Right kidney (tissue), 1 donor: ENCODE results near the gene OTOG.

Experiments used
- DNase-seq: peaks from one replicate; pipeline ENCODE4 v3.0.0-alpha.2; 2016

Gene OTOG

GRCh38 chr11:17650127-17650911 lies 103.3 kb downstream of the OTOG start:
- DNase-seq: no peak

- no peak for DNase-seq
These were observed 104.0 kb downstream of the OTOG start for GRCh38 chr11:17651061-17651460.

DNA sequence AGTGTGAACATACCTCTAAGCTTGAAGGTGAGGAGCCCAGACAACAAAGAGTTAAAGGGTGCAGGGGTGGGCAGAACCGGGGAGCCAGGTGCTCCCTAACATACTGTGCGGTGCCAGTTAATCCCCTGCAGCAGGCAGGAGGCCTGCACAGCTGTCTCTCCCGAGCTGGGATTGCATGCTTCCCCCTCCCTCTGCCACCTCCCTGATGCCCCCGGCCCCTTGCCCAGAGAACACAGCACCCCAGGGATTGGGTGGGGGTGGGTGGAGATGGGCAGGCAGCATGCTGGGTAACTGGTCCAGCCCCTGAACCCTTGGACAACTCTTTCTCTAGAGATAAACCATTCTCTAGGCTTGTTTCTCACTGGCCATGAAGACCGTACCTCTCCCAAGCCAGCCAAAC lies 104.6 kb downstream of the OTOG start:
- no peak for DNase-seq

DNA sequence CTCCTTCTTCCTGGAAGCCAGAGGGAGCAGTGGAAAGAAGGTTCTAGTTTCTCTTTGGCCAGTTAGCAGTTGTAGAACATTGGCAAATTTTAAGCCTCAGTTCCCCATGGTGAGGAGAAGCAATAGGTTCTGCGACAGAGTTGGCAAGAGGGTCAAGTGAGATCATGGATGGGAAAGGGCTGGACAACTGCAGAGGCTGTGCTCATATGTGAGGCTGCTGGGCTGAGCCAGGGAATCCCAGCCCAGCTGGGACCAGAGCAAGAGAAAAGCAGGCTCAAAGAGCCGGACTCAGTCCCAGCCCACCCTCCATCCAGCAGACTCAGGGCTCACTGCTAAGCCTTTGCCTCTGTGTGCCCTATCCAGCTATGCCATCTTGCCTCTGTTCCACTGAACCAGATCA lies 105.5 kb downstream of the OTOG start:
- DNase-seq: no peak

- no peak for DNase-seq
These were observed 106.6 kb downstream of the OTOG start for GRCh38 chr11:17653611-17654010.

DNA sequence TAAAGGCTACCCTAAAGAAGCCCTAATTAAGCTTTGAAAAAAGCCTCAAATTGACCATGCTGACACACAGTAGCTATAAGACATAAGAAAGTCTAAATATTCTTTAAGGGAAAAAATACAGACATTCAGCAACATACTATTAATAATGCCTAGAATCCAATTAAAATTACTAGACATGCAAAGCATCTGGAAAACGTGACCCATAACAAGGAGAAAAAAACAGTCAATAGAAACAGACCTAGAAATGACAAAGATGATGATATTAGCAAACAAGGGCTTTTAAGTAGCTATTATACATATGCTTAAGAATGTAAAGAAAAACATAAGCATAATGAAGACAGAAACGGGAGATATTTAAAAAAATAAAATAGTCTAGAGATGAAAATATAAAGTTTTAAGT lies 108.6 kb downstream of the OTOG start:
- no peak for DNase-seq

- no peak for DNase-seq
These were observed 111.2 kb downstream of the OTOG start for GRCh38 chr11:17658211-17658610.

GRCh38 chr11:17668166-17668565 lies 121.1 kb downstream of the OTOG start:
- DNase-seq: no peak

GRCh38 chr11:17672469-17672868 lies 125.4 kb downstream of the OTOG start:
- DNase-seq: no peak

DNA sequence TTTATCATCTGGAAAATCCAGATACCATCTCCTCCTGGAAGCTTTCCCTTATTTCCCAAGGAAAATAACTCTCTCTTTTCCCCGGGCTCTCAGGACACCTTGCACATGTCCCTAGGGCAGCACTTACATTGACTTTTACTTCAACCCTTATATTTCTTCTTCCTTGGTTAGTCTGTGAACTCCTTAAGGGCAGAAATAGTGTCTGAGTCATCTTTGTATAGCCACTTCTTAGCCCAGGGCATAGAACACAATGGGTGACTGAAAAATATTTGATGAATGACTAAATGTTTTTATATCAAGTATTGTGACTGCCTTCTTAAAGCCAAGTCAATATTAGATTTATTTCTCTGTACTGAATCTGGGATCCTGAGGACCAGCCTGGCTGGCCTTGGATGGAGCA lies 126.9 kb downstream of the OTOG start:
- no peak for DNase-seq

- DNase-seq: no peak
These were observed 135.8 kb downstream of the OTOG start for GRCh38 chr11:17682848-17683247.

- DNase-seq: no peak
These were observed 136.5 kb downstream of the OTOG start for GRCh38 chr11:17683377-17684161.

GRCh38 chr11:17684550-17684949 lies 137.5 kb downstream of the OTOG start:
- no peak for DNase-seq

DNA sequence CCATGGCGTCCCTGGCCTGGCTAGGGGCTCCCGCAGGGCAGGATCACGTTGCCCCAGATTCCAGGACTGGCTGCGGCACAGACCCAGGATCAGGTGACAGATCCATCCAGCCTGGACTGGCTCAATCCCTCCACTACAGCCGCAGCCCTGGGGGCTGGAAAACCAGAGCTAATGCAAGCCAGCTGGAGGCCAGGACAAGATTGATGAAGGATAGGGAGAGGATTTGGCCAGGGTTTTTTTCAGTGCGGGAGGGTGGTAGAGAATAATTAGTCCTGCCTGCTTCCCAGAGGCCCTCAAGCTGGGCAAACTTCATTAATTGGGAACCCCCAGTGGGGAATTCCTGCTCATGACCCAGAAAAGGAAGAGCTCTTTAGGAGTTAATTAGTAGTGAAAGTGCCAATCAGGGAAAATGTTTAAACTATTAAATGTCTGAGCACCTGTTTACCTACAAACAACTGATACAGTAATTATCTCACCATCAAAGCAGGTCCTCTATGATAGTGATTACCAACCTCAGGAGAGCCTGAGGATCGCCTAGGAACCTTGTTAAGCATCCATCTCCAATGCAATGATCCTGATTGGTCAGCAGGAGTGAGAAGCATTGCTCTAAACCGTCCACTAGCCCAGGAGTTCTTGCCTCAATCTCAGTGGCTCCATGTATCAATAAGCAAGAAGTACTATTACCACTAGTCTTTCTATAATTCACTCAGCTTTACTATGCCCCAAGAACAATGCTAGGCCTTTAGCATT lies 139.3 kb downstream of the OTOG start:
- DNase-seq: no peak

DNA sequence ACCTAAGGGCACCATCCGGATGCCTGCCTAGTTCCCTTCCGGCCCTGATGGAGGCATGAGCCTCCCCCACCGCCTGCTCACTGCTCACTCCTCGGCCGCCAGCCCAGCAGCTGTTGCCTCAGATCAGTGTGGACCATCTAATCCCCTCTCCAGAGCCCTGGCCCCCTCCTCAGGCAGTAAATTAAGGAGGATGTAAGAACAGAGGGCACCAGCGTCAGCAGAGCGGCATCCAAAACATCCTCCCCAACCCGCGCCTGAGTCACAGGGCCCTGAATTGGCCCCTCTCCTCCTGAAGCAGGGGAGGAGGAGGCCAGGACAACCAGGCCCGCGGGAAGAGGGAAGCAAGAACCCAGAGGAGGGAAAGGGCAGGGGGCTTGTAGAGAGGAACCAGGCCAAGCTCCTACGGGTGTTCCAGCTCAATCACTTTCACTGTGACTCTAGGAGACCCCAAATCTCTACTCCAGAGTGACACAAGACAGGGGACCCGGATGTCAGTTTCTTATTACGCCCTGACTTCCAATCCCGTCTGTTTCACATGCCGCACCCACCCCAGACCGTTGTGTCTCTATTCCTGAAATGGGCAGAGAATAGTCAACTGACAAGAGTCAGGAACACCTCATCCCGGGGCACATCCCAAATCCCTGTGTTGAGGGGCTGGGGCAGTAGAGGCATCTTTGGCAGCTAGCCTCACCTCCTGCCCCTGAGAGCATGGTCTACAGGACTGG lies 141.0 kb downstream of the OTOG start:
- DNase-seq: no peak

DNA sequence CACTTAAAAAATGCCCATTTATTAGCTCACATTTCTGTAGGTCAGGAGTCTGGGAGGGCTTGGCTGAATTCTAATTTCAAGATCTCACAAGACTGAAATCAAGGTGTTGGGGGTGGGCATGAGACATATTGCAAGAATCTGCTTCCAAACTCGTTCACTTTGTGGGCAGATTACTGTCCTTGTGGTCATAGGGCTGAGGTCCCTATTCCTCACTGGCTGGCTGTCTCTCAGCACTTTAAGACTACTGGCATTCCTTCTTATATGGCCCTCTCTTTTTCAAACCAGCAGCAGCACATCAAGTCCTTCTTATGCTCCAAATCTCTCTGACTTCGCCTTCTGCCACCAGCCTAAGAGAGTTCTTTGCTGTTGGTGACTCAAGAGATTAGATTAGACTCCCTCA lies 144.5 kb downstream of the OTOG start:
- DNase-seq: no peak

DNA sequence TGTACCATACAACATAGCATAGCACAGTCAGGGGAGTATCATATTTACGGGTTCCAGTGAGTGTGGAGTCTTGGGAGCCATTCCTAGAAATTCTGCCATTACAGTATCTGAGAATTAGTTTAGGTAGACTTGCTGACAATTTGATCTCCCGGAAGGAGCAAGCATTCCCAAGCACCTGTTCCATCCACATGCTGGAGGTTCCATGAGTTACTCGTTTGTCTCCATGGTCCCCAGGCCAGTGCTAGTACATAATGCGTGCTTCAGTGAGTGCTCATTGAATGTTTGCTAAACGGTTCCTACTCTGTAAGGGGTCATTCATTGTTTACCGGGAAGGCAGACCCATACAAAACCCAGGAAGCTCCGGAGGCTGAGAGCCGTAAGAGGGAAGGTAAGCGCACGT lies 144.9 kb downstream of the OTOG start:
- DNase-seq: no peak

DNA sequence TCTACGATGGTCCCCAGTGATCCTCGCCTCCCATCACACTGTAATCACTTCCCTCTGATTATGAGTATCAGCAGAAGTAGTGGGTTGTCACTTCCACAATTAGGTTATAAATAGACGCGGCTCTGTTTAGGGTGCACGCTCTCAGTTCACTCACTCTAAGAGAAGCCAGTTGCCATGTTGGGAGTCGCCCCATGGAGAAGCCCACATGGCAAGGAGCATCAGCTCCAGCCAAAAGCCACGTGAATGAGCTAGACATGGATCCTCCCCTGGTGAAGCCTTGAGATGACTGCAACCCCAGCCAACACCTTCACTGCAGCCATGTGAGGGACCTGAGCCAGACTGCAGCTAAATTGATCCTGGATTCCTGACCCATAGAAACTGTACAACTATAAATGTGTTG lies 145.9 kb downstream of the OTOG start:
- DNase-seq: no peak

GRCh38 chr11:17693531-17693930 lies 146.5 kb downstream of the OTOG start:
- no peak for DNase-seq

DNA sequence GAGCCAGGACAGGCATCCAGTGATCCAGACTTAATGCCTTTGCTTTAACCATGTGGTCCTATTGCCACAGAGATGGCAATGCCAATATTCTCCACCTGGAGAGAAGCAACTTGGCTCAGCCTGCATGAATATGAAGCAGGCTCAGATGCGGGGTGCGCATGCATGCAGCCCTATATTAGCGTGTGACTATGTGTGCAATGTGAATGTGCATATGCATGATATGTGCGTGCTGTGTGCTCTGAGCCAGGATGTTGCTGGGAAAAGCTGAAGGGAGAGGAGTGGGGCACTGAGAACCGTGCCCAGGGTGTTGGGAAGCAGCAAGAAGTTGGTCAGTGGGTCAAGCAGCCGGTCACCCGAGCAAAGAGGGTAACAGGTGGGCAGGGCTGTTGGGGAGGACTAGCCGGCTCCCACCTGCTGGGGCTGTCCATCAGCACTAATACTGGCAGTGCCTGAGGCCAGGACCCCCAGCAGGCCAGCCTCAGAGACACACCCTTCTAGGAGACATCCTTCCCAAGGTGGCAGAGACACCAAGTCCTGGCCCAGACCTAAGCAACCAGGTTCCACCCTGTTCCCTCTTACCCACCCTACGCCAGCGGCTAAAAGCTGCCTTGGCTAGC lies 147.5 kb downstream of the OTOG start:
- DNase-seq: no peak

- DNase-seq: no peak
These were observed 148.7 kb downstream of the OTOG start for GRCh38 chr11:17695454-17696441.
